K562 (cell line): Measurements from ENCODE around the gene IP6K3. TPM values are rescaled to one million over a fixed set of nuclear protein-coding genes. Genes with fewer than 3 reads are reported as not detected.

Source experiments
- AFF4 ChIP-seq: sonication (generic); formaldehyde crosslinking; IDR thresholded peaks from 2 replicates; pipeline ENCODE4 v1.8.0; 2023; ENCODE audit warnings: mild to moderate bottlenecking, missing genetic modification reagents
- REST ChIP-seq, 2 experiments: fragments of 450-650 bp; formaldehyde crosslinking in 1 of 2; IDR thresholded peaks; 2 replicates each; pipeline versions ENCODE4 v1.4.0 to v1.6.1; 2014 to 2020; ENCODE audit warnings: mild to moderate bottlenecking in 2 of 2, borderline replicate concordance in 1 of 2, low read depth in 1 of 2
- ZKSCAN3 ChIP-seq: fragments of 250-450 bp; sonication (Bioruptor Pico); IDR thresholded peaks from 2 replicates; pipeline ENCODE4 v1.4.0; 2020
- ZNF655 ChIP-seq: fragments of 250-450 bp; sonication (Bioruptor Pico); IDR thresholded peaks from 2 replicates; pipeline ENCODE4 v1.5.0; 2021
- ZNF717 ChIP-seq: fragments of 250-450 bp; sonication (Bioruptor Pico); IDR thresholded peaks from 2 replicates; pipeline ENCODE4 v1.5.0; 2021
- polyA plus RNA-seq, 8 experiments: library from polyadenylated mRNA; depleted of rRNA in 4 of 8; stranded (reverse) in 5 of 8; unstranded in 3 of 8; fragments of >200 nt; fragmentation: Nextera tagmentation in 2 of 8; fragmentation: Illumina TruSeq in 1 of 8; extraction: Ambion mirVana in 2 of 8; extraction: Trizol in 1 of 8; gene quantifications; 2 replicates each; pipeline versions ENCODE4 v1.2.1 to v1.2.3, GENCODE V29; 2011 to 2014; ENCODE audit warnings: inconsistent platforms in 1 of 8, missing spikeins in 1 of 8
- total RNA-seq, 7 experiments: library from RNA; depleted of rRNA in 6 of 7; stranded (reverse); fragments of >200 nt in 6 of 7; fragmentation: Illumina TruSeq in 2 of 7; extraction: Trizol in 2 of 7; gene quantifications; 2 replicates each; pipeline versions ENCODE4 v1.2.1 to v1.2.3, GENCODE V29; 2011 to 2021; ENCODE audit warnings: low replicate concordance in 1 of 7

IP6K3 gene
- total and polyA plus RNA-seq, 9 of the 15 experiments (the other 6 are each of a cell fraction or from before 2014, with no cell fraction given) = not detected

- TF ChIP-seq REST (IDR thresholded peaks at IDR 0.05; ENCODE audit: borderline replicate concordance) = peak; percentile 57
- TF ChIP-seq REST (CRISPR knock-in tag; IDR thresholded peaks at IDR 0.05; ENCODE audit: low read depth) = no peak
- no peak for TF ChIP-seq ZNF655 (CRISPR knock-in tag)
- TF ChIP-seq ZKSCAN3 (CRISPR knock-in tag) = no peak
- no peak for TF ChIP-seq ZNF717 (CRISPR knock-in tag)
- no peak for TF ChIP-seq AFF4
Observed at GRCh38 chr6:33672808-33673207, 73.9 kb downstream of the IP6K3 start (continued).
